ENCODE measurements around the gene DOCK4.
"Not testable (repeated sequence)": the region's sequence is repeated elsewhere in the genome, so short reads cannot be mapped to it uniquely, and the experiment has no call there.

The DOCK4 gene

GRCh38 chr7:111955616-111956015 lies 250.6 kb downstream of the DOCK4 start:
- DNase-seq (ENCODE audit: low read depth), result no peak

- DNase-seq (ENCODE audit: low read depth), result no peak
These were observed 251.5 kb downstream of the DOCK4 start for GRCh38 chr7:111954474-111955381.

GRCh38 chr7:111954056-111954455 lies 252.1 kb downstream of the DOCK4 start:
- no peak for DNase-seq (ENCODE audit: low read depth)

- DNase-seq (ENCODE audit: low read depth), result no peak
These were observed 252.6 kb downstream of the DOCK4 start for GRCh38 chr7:111953611-111954010.

GRCh38 chr7:111952783-111953182 lies 253.4 kb downstream of the DOCK4 start:
- DNase-seq (ENCODE audit: low read depth), result no peak

GRCh38 chr7:111951052-111951451 lies 255.1 kb downstream of the DOCK4 start:
- no peak for DNase-seq (ENCODE audit: low read depth)

GRCh38 chr7:111942450-111943081 lies 263.6 kb downstream of the DOCK4 start:
- no peak for DNase-seq (ENCODE audit: low read depth)

GRCh38 chr7:111937163-111937562 lies 269.0 kb downstream of the DOCK4 start:
- no peak for DNase-seq (ENCODE audit: low read depth)

GRCh38 chr7:111933609-111934008 lies 272.6 kb downstream of the DOCK4 start:
- no peak for DNase-seq (ENCODE audit: low read depth)

- no peak for DNase-seq (ENCODE audit: low read depth)
These were observed 274.2 kb downstream of the DOCK4 start for GRCh38 chr7:111931958-111932357.

GRCh38 chr7:111931016-111931517 lies 275.1 kb downstream of the DOCK4 start:
- DNase-seq (ENCODE audit: low read depth), result no peak

GRCh38 chr7:111929264-111929663 lies 276.9 kb downstream of the DOCK4 start:
- DNase-seq (ENCODE audit: low read depth), result no peak

GRCh38 chr7:111927353-111928019 lies 278.7 kb downstream of the DOCK4 start:
- no peak for DNase-seq (ENCODE audit: low read depth)

- DNase-seq (ENCODE audit: low read depth), result no peak
These were observed 285.9 kb downstream of the DOCK4 start for GRCh38 chr7:111920329-111920728.

GRCh38 chr7:111919631-111920179 lies 286.5 kb downstream of the DOCK4 start:
- DNase-seq (ENCODE audit: low read depth), result no peak

GRCh38 chr7:111919164-111919563 lies 287.0 kb downstream of the DOCK4 start:
- DNase-seq (ENCODE audit: low read depth), result no peak

GRCh38 chr7:111918461-111918860 lies 287.7 kb downstream of the DOCK4 start:
- no peak for DNase-seq (ENCODE audit: low read depth)

- not testable (repeated sequence) for DNase-seq (ENCODE audit: low read depth)
These were observed 288.8 kb downstream of the DOCK4 start for GRCh38 chr7:111917404-111917803.

- no peak for DNase-seq (ENCODE audit: low read depth)
These were observed 291.9 kb downstream of the DOCK4 start for GRCh38 chr7:111914291-111914690.

- DNase-seq (ENCODE audit: low read depth), result no peak
These were observed 294.8 kb downstream of the DOCK4 start for GRCh38 chr7:111911166-111911961.

GRCh38 chr7:111910656-111911055 lies 295.5 kb downstream of the DOCK4 start:
- DNase-seq (ENCODE audit: low read depth), result no peak
